Spleen (tissue), 11 donors: ENCODE results near the gene PCBP3. TPM values are rescaled to one million over a fixed set of nuclear protein-coding genes. Genes with fewer than 3 reads are reported as not detected.
"Not testable (repeated sequence)": the region's sequence is repeated elsewhere in the genome, so short reads cannot be mapped to it uniquely, and the experiment has no call there.

Source experiments
- DNase-seq: peaks from one replicate; pipeline ENCODE4 v3.0.0-alpha.2; 2020
- H3K27ac ChIP-seq, 8 donors: fragments of 200-600 bp; sonication (generic) in 7 of 8; 1 replicate in 4 of 8; 2 replicates in 4 of 8; pipeline versions ENCODE4 v1.5.0 to v1.8.0; 2016 to 2021; ENCODE audit warnings: inconsistent platforms in 4 of 8, mild to moderate bottlenecking in 4 of 8, moderate library complexity in 1 of 8
- H3K27me3 ChIP-seq, 7 donors: fragments of 200-600 bp; sonication (generic) in 6 of 7; replicated peaks in 1 of 7; 1 replicate in 4 of 7; 2 replicates in 3 of 7; pipeline versions ENCODE4 v1.5.0 to v1.8.0; 2016 to 2021; ENCODE audit warnings: inconsistent platforms in 3 of 7, mild to moderate bottlenecking in 1 of 7
- H3K36me3 ChIP-seq, 6 donors: fragments of 200-600 bp; sonication (generic) in 5 of 6; 1 replicate in 4 of 6; 2 replicates in 2 of 6; pipeline versions ENCODE4 v1.5.0 to v1.8.0; 2016 to 2021; ENCODE audit warnings: inconsistent platforms in 2 of 6
- H3K4me1 ChIP-seq, 6 donors: fragments of 200-600 bp; sonication (generic) in 5 of 6; 1 replicate in 3 of 6; 2 replicates in 3 of 6; pipeline versions ENCODE4 v1.5.0 to v1.8.0; 2016 to 2021; ENCODE audit warnings: inconsistent platforms in 3 of 6
- H3K4me3 ChIP-seq, 8 donors: fragments of 200-600 bp; sonication (generic) in 7 of 8; 1 replicate in 4 of 8; 2 replicates in 4 of 8; pipeline versions ENCODE4 v1.5.0 to v1.8.0; 2016 to 2021; ENCODE audit warnings: inconsistent platforms in 4 of 8, mild to moderate bottlenecking in 4 of 8, moderate library complexity in 2 of 8
- H3K9me3 ChIP-seq, 8 donors: fragments of 200-600 bp; sonication (generic) in 7 of 8; 1 replicate in 4 of 8; 2 replicates in 4 of 8; pipeline versions ENCODE4 v1.5.0 to v1.8.0; 2016 to 2021; ENCODE audit warnings: inconsistent platforms in 4 of 8
- CTCF ChIP-seq, 11 experiments: fragments of 200-600 bp in 7 of 11; fragments of 450-650 bp in 4 of 11; sonication (generic) in 4 of 11; IDR thresholded peaks in 8 of 11; conservative IDR thresholded peaks in 3 of 11; 1 replicate in 7 of 11; 2 replicates in 4 of 11; pipeline versions ENCODE4 v1.4.0 to v1.8.0; 2016 to 2021; ENCODE audit warnings: antibody characterized with exemption in 11 of 11, inconsistent platforms in 4 of 11, mild to moderate bottlenecking in 1 of 11
- POLR2A ChIP-seq, 3 donors: fragments of 450-650 bp; IDR thresholded peaks; one replicate each; pipeline ENCODE4 v1.5.1; 2017; ENCODE audit warnings: antibody characterized with exemption in 3 of 3, mild to moderate bottlenecking in 1 of 3
- POLR2AphosphoS5 ChIP-seq, 3 donors: sonication (generic); formaldehyde crosslinking; IDR thresholded peaks; one replicate each; pipeline ENCODE4 v1.5.1; 2017; ENCODE audit warnings: antibody characterized with exemption in 3 of 3
- WGBS, 5 donors: extraction: QIAGEN DNeasy Blood & Tissue Kit in 3 of 5; methylation state at CpG; one replicate each; pipeline versions ENCODE4 v1.1.5 to v1.1.7; 2013 to 2018; 5-methylcytosine and 5-hydroxymethylcytosine counted together
- intact Hi-C: fragments of 100-400 bp; cut with DNase I; formaldehyde crosslinking; loops from one replicate; pipeline ENCODE4 v1.15.0; 2023; ENCODE audit warnings: low total_unique reads
- polyA plus RNA-seq, 3 donors: library from polyadenylated mRNA; stranded (reverse); fragments of 200-250 nt; gene quantifications; one replicate each; pipeline ENCODE4 v1.2.1, GENCODE V29; 2013
- total RNA-seq, 7 donors: library from RNA; depleted of rRNA in 3 of 7; stranded (reverse); fragments of >200 nt in 3 of 7; fragmentation: NEBNext Ultra II Directional in 4 of 7; extraction: Animal tissue kit (Norgen Biotek cat#: 25700) in 4 of 7; gene quantifications; one replicate each; pipeline versions ENCODE4 v1.1.0 to v1.2.1, GENCODE V29; 2016 to 2021
- donor health status: healthy with polysubstance abuse.
- donor health status: DM: no; HTN: no; CAD: no; lungs with moderate emphysema.
- donor health status: DM: no; HTN: no; CAD: no.
- donor health status: Bipolar disorder and iron deficiency.
- donor health status: healthy.
- donor health status: DM: no; HTN: no; CAD: no.
- donor health status: DM: yes; HTN: yes; CAD: no.

PCBP3 gene
- total and polyA plus RNA-seq, 10 donors: 4.2 to 31.6 (median 15.2) TPM

DNA sequence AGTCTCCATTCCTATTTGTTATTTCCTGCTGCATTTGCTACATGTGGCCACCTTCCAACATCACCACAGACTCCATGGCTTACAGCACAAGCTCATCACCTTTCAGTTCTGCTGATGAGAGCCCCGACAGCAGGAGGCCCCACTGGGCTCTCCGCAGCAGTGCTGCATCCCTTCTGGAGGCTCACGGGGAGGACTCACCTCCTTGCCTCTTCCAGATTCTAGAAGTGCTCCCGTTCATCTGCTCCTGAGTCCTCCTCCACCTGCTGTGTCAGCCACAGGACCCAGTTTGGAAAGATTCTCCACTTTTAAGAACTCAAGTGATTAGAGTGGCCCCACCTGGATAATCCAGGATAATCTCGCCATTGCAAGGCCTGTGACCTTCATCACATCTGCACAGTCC lies 167.6 kb downstream of the PCBP3 start:
- Histone ChIP-seq H3K9me3 (peaks cover 0 to 4% (median 0%) of the 10 kb centered on the region in 8 donors), H3K27ac (no peak overlapping the region), H3K27me3 (no peaks in the 10 kb centered on the region), H3K4me1 (no peaks in the 10 kb centered on the region), H3K36me3 (peaks cover 0 to 7% (median 0%) of the 10 kb centered on the region in 6 donors), H3K4me3 (no peak overlapping the region)
- WGBS, 5 donors: 63 to 84% (median 80%) methylated on average over 5 of the region's 5 CpGs
- TF ChIP-seq POLR2A (IDR thresholded peaks at IDR 0.05): no peak
- no peak for TF ChIP-seq CTCF (IDR thresholded peaks at IDR 0.05 in 8 of 11, conservative IDR thresholded peaks at IDR 0.05 in 3 of 11)
- TF ChIP-seq POLR2AphosphoS5 (IDR thresholded peaks at IDR 0.05): no peak
- intact Hi-C loops: no loop called here
- DNase-seq: no peak

DNA sequence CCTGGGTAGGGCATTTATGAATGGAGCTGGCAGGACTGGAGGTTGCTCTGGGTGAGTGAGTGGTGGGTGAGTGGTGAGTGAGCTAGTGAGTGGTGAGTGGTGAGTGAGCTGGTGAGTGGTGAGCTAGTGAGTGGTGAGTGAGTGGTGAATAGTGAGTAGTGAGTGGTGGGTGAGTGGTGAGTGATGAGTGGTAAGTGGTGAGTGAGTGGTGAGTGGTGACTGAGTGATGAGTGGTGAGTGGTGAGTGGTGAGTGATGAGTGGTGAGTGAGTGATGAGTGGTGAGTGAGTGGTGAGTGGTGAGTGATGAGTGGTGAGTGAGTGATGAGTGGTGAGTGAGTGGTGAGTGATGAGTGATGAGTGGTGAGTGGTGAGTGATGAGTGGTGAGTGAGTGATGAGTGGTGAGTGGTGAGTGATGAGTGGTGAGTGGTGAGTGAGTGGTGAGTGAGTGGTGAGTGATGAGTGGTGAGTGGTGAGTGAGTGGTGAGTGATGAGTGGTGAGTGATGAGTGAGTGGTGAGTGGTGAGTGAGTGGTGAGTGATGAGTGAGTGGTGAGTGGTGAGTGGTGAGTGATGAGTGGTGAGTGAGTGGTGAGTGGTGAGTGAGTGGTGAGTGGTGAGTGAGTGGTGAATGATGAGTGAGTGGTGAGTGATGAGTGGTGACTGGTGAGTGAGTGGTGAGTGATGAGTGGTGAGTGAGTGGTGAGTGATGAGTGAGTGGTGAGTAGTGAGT lies 170.8 kb downstream of the PCBP3 start:
- H3K27me3 ChIP-seq, H3K36me3 ChIP-seq, H3K27ac ChIP-seq, intact Hi-C loops, H3K9me3 ChIP-seq, H3K4me3 ChIP-seq, DNase-seq: not testable (repeated sequence)
- H3K4me1 ChIP-seq: peaks cover 0 to 13% (median 4%) of the 10 kb centered on the region in 6 donors

DNA sequence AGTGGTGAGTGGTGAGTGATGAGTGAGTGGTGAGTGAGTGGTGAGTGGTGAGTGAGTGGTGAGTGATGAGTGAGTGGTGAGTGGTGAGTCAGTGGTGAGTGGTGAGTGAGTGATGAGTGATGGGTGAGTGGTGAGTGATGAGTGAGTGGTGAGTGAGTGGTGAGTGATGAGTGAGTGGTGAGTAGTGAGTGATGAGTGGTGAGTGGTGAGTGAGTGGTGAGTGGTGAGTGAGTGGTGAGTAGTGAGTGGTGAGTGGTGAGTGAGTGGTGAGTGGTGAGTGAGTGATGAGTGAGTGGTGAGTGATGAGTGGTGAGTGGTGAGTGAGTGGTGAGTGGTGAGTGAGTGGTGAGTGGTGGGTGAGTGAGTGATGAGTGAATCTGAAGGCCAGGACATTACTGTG lies 172.3 kb downstream of the PCBP3 start:
- H3K27me3 ChIP-seq, H3K9me3 ChIP-seq, H3K27ac ChIP-seq, intact Hi-C loops, H3K4me3 ChIP-seq, DNase-seq, H3K36me3 ChIP-seq: not testable (repeated sequence)
- peaks cover 0 to 26% (median 14%) of the 10 kb centered on the region in 6 donors for H3K4me1 ChIP-seq

GRCh38 chr21:45816794-45817193 lies 173.3 kb downstream of the PCBP3 start:
- DNase-seq: no peak
- H3K4me3 ChIP-seq: no peak overlapping the region
- H3K36me3 ChIP-seq: no peaks in the 10 kb centered on the region
- no peak overlapping the region for H3K27ac ChIP-seq
- H3K27me3 ChIP-seq: no peaks in the 10 kb centered on the region
- H3K9me3 ChIP-seq: no peaks in the 10 kb centered on the region
- no peak for TF ChIP-seq POLR2AphosphoS5 (IDR thresholded peaks at IDR 0.05)
- no peak for TF ChIP-seq POLR2A (IDR thresholded peaks at IDR 0.05)
- no peak for TF ChIP-seq CTCF (IDR thresholded peaks at IDR 0.05 in 8 of 11, conservative IDR thresholded peaks at IDR 0.05 in 3 of 11)
- intact Hi-C loops: no loop called here
- H3K4me1 ChIP-seq: peaks cover 0 to 36% (median 17%) of the 10 kb centered on the region in 6 donors
- 90 to 93% (median 92%) methylated on average over 14 of the region's 14 CpGs for WGBS, 5 donors

- Histone ChIP-seq H3K36me3 (no peaks in the 10 kb centered on the region), H3K27ac (no peak overlapping the region), H3K4me1 (peaks cover 0 to 39% (median 18%) of the 10 kb centered on the region in 6 donors), H3K27me3 (no peaks in the 10 kb centered on the region), H3K4me3 (no peak overlapping the region), H3K9me3 (no peaks in the 10 kb centered on the region)
- TF ChIP-seq POLR2AphosphoS5 (IDR thresholded peaks at IDR 0.05): no peak
- TF ChIP-seq CTCF (IDR thresholded peaks at IDR 0.05 in 8 of 11, conservative IDR thresholded peaks at IDR 0.05 in 3 of 11): no peak
- no peak for TF ChIP-seq POLR2A (IDR thresholded peaks at IDR 0.05)
- intact Hi-C loops: no loop called here
- 75 to 85% (median 83%) methylated on average over 13 of the region's 13 CpGs for WGBS, 5 donors
- DNase-seq: no peak
Observed at GRCh38 chr21:45817345-45817744, 173.8 kb downstream of the PCBP3 start.
